Motor neuron (in vitro differentiated cells): ENCODE measurements around the gene DPH2. TPM values are rescaled to one million over a fixed set of nuclear protein-coding genes. Genes with fewer than 3 reads are reported as not detected.
A peak's percentile ranks its signal among the peaks of the same experiment; 100 is the strongest.

Source experiments
- ATAC-seq, 8 experiments: fragments of 200-7000 bp; cut with Tn5 transposase; replicated peaks in 6 of 8; 2 replicates each; pipeline ENCODE4 v1.8.0; 2021; ENCODE audit warnings: mild to moderate bottlenecking in 8 of 8, moderate library complexity in 8 of 8
- H3K27ac ChIP-seq, 2 donors: fragments of 250-450 bp; sonication (Bioruptor Pico); 2 replicates each; pipeline ENCODE4 v1.9.0; 2021; ENCODE audit warnings: antibody characterized with exemption in 2 of 2, mild to moderate bottlenecking in 2 of 2, moderate library complexity in 1 of 2
- H3K4me1 ChIP-seq, 2 donors: fragments of 250-450 bp; sonication (Bioruptor Pico); replicated peaks in 1 of 2; 2 replicates each; pipeline ENCODE4 v1.6.1; 2021; ENCODE audit warnings: antibody characterized with exemption in 2 of 2, mild to moderate bottlenecking in 2 of 2, moderate library complexity in 1 of 2
- H3K4me3 ChIP-seq, 5 donors: fragments of 250-450 bp; sonication (Bioruptor Pico); 2 replicates each; pipeline ENCODE4 v1.9.0; 2021; ENCODE audit warnings: antibody characterized with exemption in 5 of 5, mild to moderate bottlenecking in 5 of 5, moderate library complexity in 4 of 5
- WGBS, 10 experiments: fragments of 450-650 bp; shearing (Covaris generic); methylation state at CpG; one replicate each; pipeline ENCODE4 v1.0.0; 2022; 5-methylcytosine and 5-hydroxymethylcytosine counted together
- in situ Hi-C, 9 experiments: fragments of 400-800 bp; cut with MboI; loops; one replicate each; pipeline ENCODE4 v1.15.0; 2021; ENCODE audit warnings: low sequenced_read_pairs in 9 of 9, low pct_unique_long_range_greater_than_20kb in 2 of 9; ENCODE audit not compliant: unreplicated experiment in 9 of 9
- total RNA-seq, 8 experiments: library from RNA; unstranded; fragments of 300-600 nt; gene quantifications; 2 replicates each; pipeline versions ENCODE4 v1.2.3 to v1.2.4, GENCODE V29; 2022

Gene DPH2
- total RNA-seq, 8 experiments from 2014 or later, result 18.8 to 45.2 (median 36.7) TPM

DNA sequence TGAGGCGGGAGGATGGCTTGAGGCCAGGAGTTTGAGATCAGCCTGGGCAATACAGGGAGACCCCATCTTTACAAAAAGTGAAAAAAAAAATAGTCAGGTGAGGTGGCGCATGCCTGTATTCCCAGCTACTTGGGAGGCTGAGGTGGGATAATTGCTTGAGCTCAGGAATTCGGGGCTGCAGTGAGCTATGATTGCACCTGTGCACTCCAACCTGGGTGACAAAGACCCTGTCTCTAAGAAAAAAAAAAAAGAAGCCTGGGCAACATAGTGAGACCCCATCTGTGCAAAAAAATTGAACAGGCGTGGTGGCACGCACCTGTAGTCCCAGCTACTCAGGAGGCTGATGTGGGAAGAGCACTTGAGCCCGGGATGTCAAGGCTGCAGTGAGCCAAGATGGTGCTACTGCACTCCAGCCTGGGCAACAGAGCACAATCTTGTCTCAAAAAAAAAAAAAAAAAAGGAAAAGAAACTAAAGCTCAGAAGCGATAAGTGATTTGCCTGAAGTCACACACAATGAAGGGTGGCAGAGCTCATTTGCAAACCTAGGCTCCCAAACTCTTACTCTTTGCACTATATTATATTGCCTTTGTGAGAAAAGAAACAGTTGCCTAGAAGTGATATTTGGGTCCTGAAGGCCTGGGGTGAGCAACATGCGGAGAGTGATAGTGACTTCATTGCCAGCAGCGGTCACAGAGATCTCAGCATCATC lies 23.6 kb downstream of the DPH2 start:
- Histone ChIP-seq H3K27ac (no peak overlapping the region), H3K4me3 (no peak overlapping the region), H3K4me1 (peaks cover 25 to 30% of the 10 kb centered on the region in 2 donors)
- in situ Hi-C loops, result no loop called here
- no peak for ATAC-seq
- WGBS, 10 experiments, result 87 to 100% (median 93%) methylated on average over 1 to 9 of the region's 9 CpGs

- Histone ChIP-seq H3K4me3 (no peak overlapping the region), H3K27ac (no peak overlapping the region)
Observed at GRCh38 chr1:43994071-43994470, 24.3 kb downstream of the DPH2 start.

GRCh38 chr1:43994794-43995790 lies 25.3 kb downstream of the DPH2 start:
- 66 to 100% (median 80%) methylated on average over 1 to 11 of the region's 15 CpGs; no CpG with 5 or more reads in 3 of the 10 experiments for WGBS, 10 experiments
- peak in 3 of 8 experiments; percentile 43 to 60 (median 58) for ATAC-seq
- Histone ChIP-seq H3K27ac (no peak overlapping the region), H3K4me3 (no peak overlapping the region), H3K4me1 (peaks cover 25 to 30% of the 10 kb centered on the region in 2 donors)
- in situ Hi-C loops, result no loop called here

More at GRCh38 chr1:43994071-43994470, 24.3 kb downstream of the DPH2 start:
- 0 to 96% (median 87%) methylated on average over 1 to 6 of the region's 7 CpGs; no CpG with 5 or more reads in 2 of the 10 experiments for WGBS, 10 experiments
- no peak for ATAC-seq
- H3K4me1 ChIP-seq, result peaks cover 25 to 30% of the 10 kb centered on the region in 2 donors
- in situ Hi-C loops, result no loop called here

DNA sequence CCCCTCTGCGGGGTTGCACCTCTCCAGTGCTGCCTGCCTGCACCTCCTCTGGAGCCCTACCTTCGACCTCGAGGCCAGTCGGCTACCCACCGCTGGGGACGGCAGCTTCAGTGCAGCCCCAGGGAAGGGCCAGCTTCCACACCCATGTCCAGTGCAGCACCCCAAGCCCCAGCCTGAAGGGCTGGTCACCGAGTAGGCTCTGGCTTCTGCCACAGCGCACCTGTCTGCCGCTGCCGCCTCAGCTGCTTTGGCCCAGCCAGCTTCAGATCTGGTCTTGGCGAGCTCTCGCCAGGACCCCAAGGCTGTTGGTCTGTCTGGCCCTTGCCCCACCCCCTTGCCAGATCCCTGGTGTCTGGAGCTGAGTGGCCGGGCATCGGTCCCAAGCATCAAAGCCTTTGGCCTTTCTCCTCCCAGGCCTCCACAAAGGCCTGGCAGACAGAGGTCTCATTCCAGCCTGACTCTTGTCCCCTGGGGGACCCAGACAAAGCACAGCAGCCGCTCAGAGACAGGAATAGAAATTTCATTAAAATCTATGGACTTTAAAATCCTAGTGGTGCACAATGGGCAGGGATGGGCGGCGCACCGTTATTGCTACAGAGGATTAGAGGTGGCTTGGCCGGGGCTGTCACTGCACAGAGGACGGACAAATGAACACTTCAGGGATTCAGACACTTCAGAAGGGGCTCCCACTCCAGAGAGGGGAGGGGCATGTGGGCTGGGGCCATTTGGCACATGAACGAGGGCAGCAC lies 26.3 kb downstream of the DPH2 start:
- Histone ChIP-seq H3K4me3 (no peak overlapping the region), H3K27ac (peak overlapping the region; percentile 5 to 58), H3K4me1 (peaks cover 24 to 25% of the 10 kb centered on the region in 2 donors)
- in situ Hi-C loops, result no loop called here
- WGBS, 10 experiments, result 30 to 100% (median 67%) methylated on average over 2 to 5 of the region's 21 CpGs; no CpG with 5 or more reads in 5 of the 10 experiments
- no peak for ATAC-seq

DNA sequence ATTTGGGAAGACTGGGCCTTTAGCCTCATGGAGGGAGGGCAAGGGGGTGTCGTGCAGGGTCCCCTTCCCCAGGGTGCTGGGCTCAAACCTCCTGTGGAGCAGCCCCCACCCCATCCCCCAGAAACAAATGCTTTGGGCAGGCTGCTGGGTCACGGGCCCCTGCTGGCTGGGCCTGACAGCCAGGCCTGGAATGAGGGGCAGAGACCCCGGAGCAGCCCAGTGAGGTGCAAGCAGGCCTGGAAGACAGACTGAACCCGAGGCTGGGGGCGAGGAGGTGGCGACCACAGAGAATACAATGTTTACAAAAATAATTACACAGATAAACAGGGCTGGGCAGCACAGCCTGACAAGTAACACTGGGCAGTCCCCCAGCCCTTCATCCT lies 26.9 kb downstream of the DPH2 start:
- in situ Hi-C loops, result no loop called here
- 80 to 91% (median 90%) methylated on average over 1 to 3 of the region's 6 CpGs; no CpG with 5 or more reads in 7 of the 10 experiments for WGBS, 10 experiments
- Histone ChIP-seq H3K4me3 (no peak overlapping the region), H3K4me1 (peaks cover 24 to 25% of the 10 kb centered on the region in 2 donors), H3K27ac (peak overlapping the region; percentile 5 to 58)
- no peak for ATAC-seq

DNA sequence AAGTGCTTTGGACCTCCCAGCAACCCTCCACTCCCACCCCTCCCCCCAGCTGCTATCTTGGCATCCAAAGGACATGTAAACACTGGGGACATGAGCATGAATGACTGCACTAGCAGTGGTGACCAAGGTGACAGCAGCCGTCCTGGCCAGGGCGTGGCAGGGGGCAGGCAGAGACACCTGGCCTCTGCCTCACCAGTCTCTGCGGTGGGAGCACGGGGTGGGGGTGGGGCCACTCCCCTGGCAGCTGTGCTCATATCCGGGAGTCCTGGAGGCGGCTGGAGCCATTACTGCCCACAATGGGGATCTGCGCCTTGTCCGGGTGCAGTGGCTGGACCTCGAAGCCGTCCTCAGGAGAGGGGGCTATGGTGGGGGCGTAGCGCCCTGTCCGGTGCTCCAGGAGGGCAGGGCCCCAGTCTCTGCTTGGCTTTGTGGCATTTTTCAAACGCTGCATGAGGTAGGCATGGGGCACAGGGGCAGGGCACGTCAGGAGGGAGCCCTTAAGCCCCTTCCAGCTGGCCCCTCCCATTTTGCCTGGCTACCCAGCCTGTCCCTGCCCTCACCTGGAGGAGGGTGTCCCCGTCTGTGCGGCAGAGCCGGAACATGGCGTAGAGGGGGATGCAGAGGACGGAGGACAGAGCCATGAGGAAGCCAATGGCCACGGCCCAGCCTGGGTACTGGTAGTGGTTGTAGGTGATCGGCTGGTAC lies 27.6 kb downstream of the DPH2 start:
- ATAC-seq, result peak in 4 of 8 experiments; percentile 6 to 13 (median 7)
- 49 to 100% (median 100%) methylated on average over 1 to 3 of the region's 22 CpGs; no CpG with 5 or more reads in 7 of the 10 experiments for WGBS, 10 experiments
- Histone ChIP-seq H3K4me3 (no peak overlapping the region), H3K27ac (peak overlapping the region; percentile 5 to 58), H3K4me1 (peaks cover 17 to 21% of the 10 kb centered on the region in 2 donors)
- in situ Hi-C loops, result no loop called here

- no peak for ATAC-seq
- Histone ChIP-seq H3K4me3 (no peak overlapping the region), H3K4me1 (peaks cover 16 to 21% of the 10 kb centered on the region in 2 donors), H3K27ac (peak overlapping the region in 1 of 2 donors; percentile 5)
- in situ Hi-C loops, result no loop called here
- 40 to 94% (median 91%) methylated on average over 1 to 9 of the region's 11 CpGs; no CpG with 5 or more reads in 5 of the 10 experiments for WGBS, 10 experiments
Observed at GRCh38 chr1:43998000-43998378, 28.2 kb downstream of the DPH2 start.

- no peak for ATAC-seq
- Histone ChIP-seq H3K4me1 (peaks cover 16 to 21% of the 10 kb centered on the region in 2 donors), H3K4me3 (no peak overlapping the region), H3K27ac (no peak overlapping the region)
- in situ Hi-C loops, result no loop called here
- 80 to 100% (median 87%) methylated on average over 2 to 7 of the region's 8 CpGs; no CpG with 5 or more reads in 6 of the 10 experiments for WGBS, 10 experiments
Observed at GRCh38 chr1:43999455-43999854, 29.6 kb downstream of the DPH2 start.

GRCh38 chr1:44000122-44000665 lies 30.4 kb downstream of the DPH2 start:
- Histone ChIP-seq H3K4me1 (peaks cover 16 to 21% of the 10 kb centered on the region in 2 donors), H3K27ac (no peak overlapping the region), H3K4me3 (no peak overlapping the region)
- WGBS, 10 experiments, result 79 to 100% (median 89%) methylated on average over 1 to 7 of the region's 8 CpGs; no CpG with 5 or more reads in 4 of the 10 experiments
- ATAC-seq, result peak in 2 of 8 experiments; percentile 50 to 76
- in situ Hi-C loops, result loop anchor here in 3 of 9 experiments (25.0 kb wide), 1 partner anchor 662 kb away; the partner anchor contains the start of genes ARMH1 (in 3 of the 3) and TMEM53 (in 3 of the 3)

- ATAC-seq, result no peak
- in situ Hi-C loops, result loop anchor here in 3 of 9 experiments (25.0 kb wide), 1 partner anchor 660 kb away; the partner anchor contains the start of genes ARMH1 (in 3 of the 3) and TMEM53 (in 3 of the 3)
- no peak overlapping the region for H3K27ac ChIP-seq
- H3K4me1 ChIP-seq, result peaks cover 3 to 9% of the 10 kb centered on the region in 2 donors
- no peak overlapping the region for H3K4me3 ChIP-seq
- 76 to 100% (median 86%) methylated on average over 1 to 6 of the region's 8 CpGs; no CpG with 5 or more reads in 4 of the 10 experiments for WGBS, 10 experiments
Observed at GRCh38 chr1:44002165-44002564, 32.4 kb downstream of the DPH2 start.

- in situ Hi-C loops, result loop anchor here in 3 of 9 experiments (25.0 kb wide), 1 partner anchor 660 kb away; the partner anchor contains the start of genes ARMH1 (in 3 of the 3) and TMEM53 (in 3 of the 3)
- Histone ChIP-seq H3K4me1 (peaks cover 0 to 4% of the 10 kb centered on the region in 2 donors), H3K27ac (no peak overlapping the region), H3K4me3 (no peak overlapping the region)
- WGBS, 10 experiments, result 74 to 100% (median 92%) methylated on average over 1 to 5 of the region's 14 CpGs; no CpG with 5 or more reads in 5 of the 10 experiments
- no peak for ATAC-seq
Observed at GRCh38 chr1:44002606-44003157, 32.9 kb downstream of the DPH2 start.
